HG03095 (cell line): Measurements from ENCODE around the gene KRTAP4-7.
"Not testable (repeated sequence)": the region's sequence is repeated elsewhere in the genome, so short reads cannot be mapped to it uniquely, and the experiment has no call there.

Source experiments
- ATAC-seq: cut with Tn5 transposase; IDR thresholded peaks from one replicate; pipeline ENCODE4 v1.9.1; 2021; ENCODE audit warnings: moderate library complexity; ENCODE audit not compliant: unreplicated experiment

The KRTAP4-7 gene

DNA sequence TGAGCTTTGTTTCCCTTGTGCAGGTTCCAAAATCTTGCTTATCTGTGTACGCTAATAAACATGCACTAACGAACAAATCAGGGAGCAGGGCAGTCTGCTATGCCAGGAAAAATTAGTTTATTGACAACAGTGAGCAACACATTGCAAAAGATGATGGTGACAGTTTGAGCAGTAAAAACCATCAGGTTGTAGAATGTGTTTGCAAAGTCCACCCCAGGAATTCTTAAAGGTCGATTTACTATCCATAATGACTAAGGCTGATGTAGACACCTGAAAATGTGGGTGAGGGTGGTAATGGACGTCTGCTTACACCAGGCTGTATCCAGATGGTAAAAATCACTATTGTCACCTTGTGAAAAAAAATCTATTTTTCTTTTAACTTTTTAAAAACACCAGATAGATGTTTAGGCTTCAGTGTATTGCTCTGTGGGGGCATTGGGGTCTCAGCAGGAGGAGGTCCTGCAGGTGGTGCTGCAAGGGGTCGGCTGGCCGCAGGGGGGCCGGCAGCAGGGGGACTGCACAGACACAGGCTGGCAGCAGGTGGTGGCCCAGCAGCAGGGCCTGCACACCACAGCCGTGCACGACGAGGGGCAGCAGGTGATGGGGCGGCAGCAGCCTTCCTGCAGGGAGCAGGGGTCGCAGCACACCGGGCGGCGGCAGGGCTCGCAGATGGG lies 18.8 kb upstream of the KRTAP4-7 start:
- ATAC-seq, result not testable (repeated sequence)

DNA sequence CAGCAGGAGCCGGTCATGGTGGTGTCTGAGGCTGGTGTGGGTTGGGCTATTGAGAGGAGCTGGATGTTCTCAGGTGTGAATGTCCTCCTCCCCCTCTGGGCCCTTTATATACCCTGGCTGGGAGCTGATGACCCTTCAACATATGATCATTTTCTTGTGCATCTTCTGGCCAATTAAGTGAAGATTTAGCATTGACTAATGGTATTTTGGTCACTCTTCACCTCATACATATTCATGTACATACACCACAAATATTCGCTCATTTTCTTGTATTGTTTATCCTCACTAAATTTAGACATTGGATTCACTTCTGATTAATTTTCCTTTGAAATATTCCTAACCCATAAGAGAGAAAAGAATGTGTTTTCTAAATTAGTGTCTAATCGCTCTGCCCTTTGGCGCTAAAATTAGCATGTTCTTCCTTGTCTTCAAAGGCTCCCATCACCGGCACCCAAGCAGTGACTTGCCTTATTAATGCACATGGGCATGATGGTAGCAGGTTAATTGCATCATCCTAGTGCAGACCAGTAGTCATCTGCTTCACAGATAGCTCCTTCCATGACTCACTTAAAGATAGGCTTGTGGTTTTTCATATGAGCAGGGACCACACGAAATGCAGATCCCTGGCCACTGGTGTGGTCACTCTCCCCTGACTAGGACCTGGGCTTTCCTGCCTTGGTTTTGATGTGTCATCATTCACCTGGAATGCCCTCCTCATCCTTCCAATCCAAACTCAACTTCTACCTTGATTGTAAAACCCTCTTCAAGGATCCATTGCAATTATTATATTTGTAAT lies 17.9 kb upstream of the KRTAP4-7 start, which contains the start of gene KRTAP2-4:
TSS of gene KRTAP2-4 (minus strand) at position 51 of the 796 bp plus-strand sequence. CDS start at position 17, 34 bp downstream.
- ATAC-seq, result no peak

GRCh38 chr17:41067281-41067680 lies 16.7 kb upstream of the KRTAP4-7 start:
- ATAC-seq, result no peak

GRCh38 chr17:41069031-41069430 lies 14.9 kb upstream of the KRTAP4-7 start:
- no peak for ATAC-seq

- no peak for ATAC-seq
These were observed 12.2 kb upstream of the KRTAP4-7 start for GRCh38 chr17:41071606-41072360.

DNA sequence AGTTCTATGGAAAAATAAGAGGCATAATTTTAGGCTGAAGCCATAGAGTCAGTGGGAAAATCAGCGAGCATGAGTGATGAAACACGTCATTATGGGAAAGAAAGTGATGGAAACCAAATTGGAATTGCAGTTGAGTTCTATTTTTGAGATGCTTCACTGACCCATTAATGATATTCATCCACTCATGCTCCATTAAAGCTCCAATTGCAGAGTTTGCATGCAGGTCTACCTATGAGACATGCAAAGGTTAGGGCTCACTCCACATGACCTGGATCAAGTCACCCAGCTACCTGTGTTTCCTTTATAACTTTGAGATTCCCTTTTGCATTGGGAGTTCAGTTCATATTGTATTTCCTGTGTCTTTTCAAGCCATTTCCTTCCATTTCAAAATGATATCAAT lies 10.3 kb upstream of the KRTAP4-7 start:
- ATAC-seq, result no peak

DNA sequence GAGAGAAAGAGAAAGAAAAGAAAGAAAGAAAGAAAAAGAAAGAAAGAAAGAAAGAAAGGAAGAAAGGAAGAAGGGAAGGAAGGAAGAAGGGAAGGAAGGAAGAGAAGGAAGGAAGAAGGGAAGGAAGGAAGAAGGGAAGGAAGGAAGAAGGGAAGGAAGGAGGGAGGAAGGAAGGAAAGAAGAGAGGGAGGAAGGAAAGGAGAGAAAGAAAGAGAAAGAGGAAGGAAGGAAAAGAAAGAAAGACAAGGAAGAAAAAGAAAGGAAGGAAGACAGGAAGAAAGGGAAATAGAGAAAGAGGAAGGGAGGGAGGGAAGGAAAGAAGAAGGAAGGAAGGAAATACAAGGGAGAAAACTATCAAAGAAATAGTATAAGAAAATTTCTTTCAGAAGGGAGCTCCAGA lies 7.2 kb upstream of the KRTAP4-7 start:
- no peak for ATAC-seq

DNA sequence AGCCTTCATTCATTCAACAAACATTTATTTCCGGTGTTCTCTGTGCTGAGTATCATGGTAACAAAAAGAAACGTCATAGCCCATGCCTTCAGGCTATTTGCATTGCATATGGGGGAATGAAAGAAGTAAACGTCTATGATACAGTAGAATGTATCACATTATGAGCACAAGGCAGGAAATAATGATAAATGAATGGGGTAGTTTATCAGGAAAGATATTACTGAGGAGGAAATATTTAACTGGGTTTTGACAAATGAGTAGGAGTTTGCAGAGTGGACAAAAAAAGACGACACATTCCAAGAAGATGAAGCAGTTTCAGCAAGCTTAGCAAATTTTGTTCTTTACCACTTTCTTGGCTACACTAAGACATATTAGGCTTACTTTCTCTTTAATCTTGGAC lies 1.3 kb upstream of the KRTAP4-7 start:
- no peak for ATAC-seq

DNA sequence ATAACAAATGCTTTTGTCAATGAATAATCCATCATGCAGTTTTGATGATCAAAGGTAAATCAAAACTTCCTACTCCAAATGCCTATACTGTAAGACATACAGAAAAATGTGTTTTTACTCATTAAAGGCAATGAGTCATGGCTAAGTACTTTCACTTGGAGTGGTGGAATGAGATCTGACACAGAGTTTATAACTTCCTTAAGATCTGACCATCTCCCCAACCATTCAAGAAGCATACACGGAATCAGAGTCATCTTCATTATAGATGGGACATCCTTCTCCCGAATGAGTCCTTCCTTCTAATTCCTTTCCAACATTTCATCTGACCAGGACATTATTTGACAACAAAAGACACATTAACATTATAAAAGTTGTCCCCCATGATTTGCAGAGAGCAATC lies 523 bp upstream of the KRTAP4-7 start:
- ATAC-seq, result not testable (repeated sequence)

- not testable (repeated sequence) for ATAC-seq
These were observed 4.9 kb downstream of the KRTAP4-7 start for GRCh38 chr17:41088760-41089352.

DNA sequence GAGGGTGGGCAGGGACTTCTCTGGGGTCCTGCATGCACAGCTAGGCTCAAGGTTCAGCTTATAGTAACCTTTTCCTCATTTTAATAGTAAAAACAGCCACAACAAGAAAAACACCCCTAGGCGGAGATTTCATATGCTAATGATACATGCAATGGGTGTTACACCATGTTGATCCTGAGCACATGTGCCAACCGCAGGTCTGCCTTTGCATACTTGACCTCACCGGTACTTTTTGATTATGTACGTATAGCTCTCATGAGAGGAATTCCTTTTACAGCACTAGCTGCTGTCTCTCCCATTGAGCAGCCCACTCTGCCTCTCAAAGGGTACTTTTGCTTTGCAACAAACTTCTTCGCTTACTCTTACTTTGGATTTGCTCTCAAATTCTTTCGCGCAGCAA lies 12.1 kb downstream of the KRTAP4-7 start:
- no peak for ATAC-seq

DNA sequence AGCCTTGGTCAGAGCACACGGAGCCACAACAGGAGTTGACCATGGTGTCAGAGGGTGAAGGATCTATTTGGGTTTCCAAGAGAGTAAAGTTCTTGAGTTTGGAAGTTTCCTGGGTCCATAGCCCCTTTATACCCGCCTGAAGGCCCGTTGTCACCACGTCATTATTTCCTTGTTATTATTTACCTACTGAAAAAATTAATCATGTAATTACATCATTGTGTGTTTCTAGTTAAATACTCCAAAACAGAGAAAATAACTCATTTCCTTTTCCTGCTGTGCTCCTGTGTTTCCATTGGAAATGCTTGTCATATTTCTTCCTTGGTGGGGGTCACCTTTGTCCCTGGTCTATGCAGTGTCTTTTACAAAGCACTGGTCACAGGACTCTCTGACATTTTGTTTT lies 14.1 kb downstream of the KRTAP4-7 start, which contains the start of gene KRTAP4-8:
TSS of gene KRTAP4-8 (minus strand) at position 101 of the 400 bp plus-strand sequence. CDS start at position 43, 58 bp downstream.
- ATAC-seq, result no peak

DNA sequence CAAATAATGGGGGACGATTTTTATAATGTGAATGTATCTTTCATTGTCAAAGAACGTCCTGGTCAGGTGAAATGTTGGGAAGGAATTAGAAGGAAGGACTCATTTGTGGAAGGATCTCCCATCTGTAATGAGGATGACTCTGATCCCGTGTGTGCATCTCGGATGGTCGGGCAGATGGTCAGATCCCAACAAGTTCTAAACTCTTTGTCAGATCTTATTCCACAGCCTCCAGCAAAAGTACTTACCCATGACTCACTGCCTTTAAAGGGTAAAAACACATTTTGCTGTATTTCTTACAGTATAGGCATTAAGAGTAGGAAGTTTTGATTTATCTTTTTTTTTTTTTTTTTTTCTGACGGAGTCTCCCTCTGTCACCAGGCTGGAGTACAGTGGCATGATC lies 14.5 kb downstream of the KRTAP4-7 start:
- no peak for ATAC-seq

DNA sequence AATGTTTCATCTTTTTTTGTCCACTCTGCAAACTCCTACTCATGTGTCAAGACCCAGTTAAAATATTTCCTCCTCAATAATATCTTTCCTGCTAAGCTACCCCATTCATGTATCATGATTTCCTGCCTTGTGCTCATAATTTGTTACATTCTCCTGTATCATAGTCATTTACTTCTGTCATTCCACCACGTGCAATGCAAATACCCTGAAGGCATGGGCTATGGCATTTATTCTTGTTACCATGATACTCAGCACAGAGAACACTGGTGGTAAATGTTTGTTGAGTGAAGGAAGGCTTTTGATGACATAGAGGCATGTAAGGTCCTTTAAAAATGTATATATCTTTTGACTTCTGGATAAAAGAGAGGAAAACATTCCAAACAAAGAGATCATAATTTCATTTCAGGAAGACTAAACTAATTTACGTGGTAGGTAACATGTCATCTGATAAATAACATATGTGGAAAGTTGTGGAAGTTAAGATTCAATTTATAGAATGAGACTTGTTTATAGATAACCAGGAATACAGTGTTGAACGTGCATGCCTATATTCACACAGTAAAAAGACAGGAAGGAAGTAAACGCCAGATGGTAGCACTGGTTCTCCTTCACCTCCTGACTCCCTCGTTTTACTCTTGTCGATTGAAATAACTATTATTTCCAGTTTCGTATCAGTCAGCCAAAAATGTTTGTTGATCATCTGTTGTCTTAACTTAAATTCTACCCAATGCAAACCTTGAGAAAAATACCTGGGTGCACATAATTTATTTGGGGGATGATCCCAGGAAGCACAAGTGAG lies 15.9 kb downstream of the KRTAP4-7 start:
- ATAC-seq, result not testable (repeated sequence)

GRCh38 chr17:41101586-41102259 lies 17.8 kb downstream of the KRTAP4-7 start, which contains the start of gene KRTAP4-16:
Gene KRTAP4-16, minus strand, starts transcription at chr17:41102209. Its CDS starts 0 bp downstream, at chr17:41102209.
- no peak for ATAC-seq

DNA sequence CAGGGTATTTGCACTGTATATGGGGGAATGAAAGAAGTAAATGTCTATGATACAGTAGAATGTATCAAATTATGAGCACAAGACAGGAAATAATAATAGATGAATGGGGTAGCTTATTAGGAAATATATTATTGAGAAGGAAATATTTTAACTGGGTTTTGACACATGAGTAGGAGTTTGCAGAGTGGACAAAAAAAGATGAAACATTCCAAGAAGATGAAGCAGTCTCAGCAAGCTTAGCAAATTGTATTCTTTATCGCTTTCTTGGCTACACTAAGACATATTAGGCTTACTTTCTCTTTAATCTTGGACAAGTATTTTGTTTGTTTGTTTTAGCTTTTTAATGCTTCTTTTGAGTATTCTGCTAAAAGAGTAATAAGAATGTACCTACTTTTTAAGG lies 19.9 kb downstream of the KRTAP4-7 start:
- no peak for ATAC-seq

DNA sequence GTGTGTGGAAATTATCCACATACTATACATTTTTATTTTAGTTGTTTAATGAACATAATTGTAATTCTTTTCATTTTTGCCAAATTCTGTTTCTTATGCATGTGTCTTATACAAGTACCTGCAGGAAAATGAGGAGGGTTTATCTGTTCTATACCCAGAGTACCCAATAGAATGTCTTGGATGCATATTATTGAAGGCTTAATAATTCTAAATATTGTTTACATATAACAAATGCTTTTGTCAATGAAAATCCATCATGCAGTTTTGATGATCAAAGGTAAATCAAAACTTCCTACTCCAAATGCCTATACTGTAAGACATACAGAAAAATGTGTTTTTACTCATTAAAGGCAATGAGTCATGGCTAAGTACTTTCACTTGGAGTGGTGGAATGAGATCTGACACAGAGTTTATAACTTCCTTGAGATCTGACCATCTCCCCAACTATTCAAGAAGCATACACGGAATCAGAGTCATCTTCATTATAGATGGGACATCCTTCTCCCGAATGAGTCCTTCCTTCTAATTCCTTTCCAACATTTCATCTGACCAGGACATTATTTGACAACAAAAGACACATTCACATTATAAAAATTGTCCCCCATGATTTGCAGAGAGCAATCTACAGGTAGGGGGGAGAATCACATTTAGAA lies 20.6 kb downstream of the KRTAP4-7 start:
- not testable (repeated sequence) for ATAC-seq

DNA sequence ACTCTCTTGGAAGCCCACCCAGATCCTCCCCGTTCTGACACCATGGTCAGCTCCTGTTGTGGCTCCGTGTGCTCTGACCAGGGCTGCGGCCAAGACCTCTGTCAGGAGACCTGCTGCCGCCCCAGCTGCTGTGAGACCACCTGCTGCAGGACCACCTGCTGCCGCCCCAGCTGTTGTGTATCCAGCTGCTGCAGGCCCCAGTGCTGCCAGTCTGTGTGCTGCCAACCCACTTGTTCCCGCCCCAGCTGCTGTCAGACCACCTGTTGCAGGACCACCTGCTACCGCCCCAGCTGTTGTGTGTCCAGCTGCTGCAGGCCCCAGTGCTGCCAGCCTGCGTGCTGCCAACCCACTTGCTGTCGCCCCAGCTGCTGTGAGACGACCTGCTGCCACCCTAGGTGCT lies 21.4 kb downstream of the KRTAP4-7 start, which contains the start of gene KRTAP4-9:
TSS of gene KRTAP4-9 (plus strand) at position 43 of the 400 bp plus-strand sequence. CDS start at position 43, 0 bp downstream.
- ATAC-seq, result not testable (repeated sequence)

DNA sequence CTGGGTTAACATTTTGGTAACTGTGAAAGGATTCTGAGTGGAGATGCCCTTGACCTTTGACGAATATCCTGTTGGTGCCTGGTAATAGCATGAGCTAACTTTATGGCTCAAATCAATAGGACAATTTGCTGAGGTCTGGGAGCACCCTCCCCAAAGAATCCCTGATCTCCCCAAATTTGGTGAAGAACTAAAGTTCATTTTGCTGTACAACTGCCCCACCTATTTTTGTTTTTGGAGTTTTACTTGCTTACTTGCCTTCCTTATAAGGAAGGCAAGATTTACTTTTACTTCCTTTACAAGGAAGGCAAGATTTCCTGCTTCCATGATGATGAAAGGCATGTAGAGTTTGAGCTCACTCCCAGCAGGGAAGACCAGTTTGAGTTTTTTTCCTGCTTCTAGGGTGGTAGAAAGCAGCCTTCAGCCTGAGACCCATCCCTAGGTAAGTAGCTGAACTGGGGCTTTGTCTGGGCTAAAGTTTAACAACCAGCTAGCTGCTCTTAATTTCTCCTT lies 24.0 kb downstream of the KRTAP4-7 start:
- no peak for ATAC-seq
